ENCODE measurements around the gene PRPF19. TPM values are rescaled to one million over a fixed set of nuclear protein-coding genes. Genes with fewer than 3 reads are reported as not detected.

Gene PRPF19
- total and polyA plus RNA-seq, 10 of the 15 experiments (the other 5 are each of a cell fraction or from before 2014, with no cell fraction given), result 8.7 to 170 (median 61.3) TPM

- DNase-seq (ENCODE audit: low read depth, low spot score) (no peak), FAIRE-seq (no peak), ATAC-seq (no peak)
- no peak overlapping the region for H3K9ac ChIP-seq (ENCODE audit: control insufficient read depth, insufficient read depth, low read length)
- intact Hi-C loops (cut with micrococcal nuclease; ENCODE audit: unreplicated experiment), result no loop called here
- in situ Hi-C loops (cut with MboI), result no loop called here
- BruUV-seq (replicated peaks), result no TSS peak
- SMC1A ChIA-PET (ENCODE audit: uncharacterized antibody, unreplicated experiment), result interaction anchor here (1.0 to 2.3 kb wide), 5 partner anchors 13 to 125 kb away, joined by 3 to 7 read pairs (median 3); no protein-coding TSS in a partner anchor
- H3K27me3 ChIP-seq (replicated peaks in 1 of 2; ENCODE audit: control insufficient read depth in 2 of 2, insufficient read depth in 2 of 2, low read length in 1 of 2), result no peaks in the 10 kb centered on the region
- H3K4me3 ChIP-seq, result no peak overlapping the region
- RAD21 ChIA-PET (ENCODE audit: unreplicated experiment), result interaction anchor here (0.7 to 1.7 kb wide), 4 partner anchors 9 to 162 kb away, joined by 3 to 5 read pairs (median 4); no protein-coding TSS in a partner anchor
- no peaks in the 10 kb centered on the region for H3K9me3 ChIP-seq (replicated peaks; ENCODE audit: control insufficient read depth, insufficient read depth, low read length)
- H3K4me2 ChIP-seq (ENCODE audit: control insufficient read depth, insufficient read depth), result no peak overlapping the region; the same call in 1 of the 2 replicates
- POLR2A ChIA-PET, result interaction anchor here (0.6 to 1.3 kb wide), 3 partner anchors 22 to 220 kb away, joined by 3 to 7 read pairs (median 3); no protein-coding TSS in a partner anchor
- H3K36me3 ChIP-seq (ENCODE audit: control insufficient read depth in 2 of 2, insufficient read depth in 2 of 2, low read length in 1 of 2), result peaks cover 17 to 21% of the 10 kb centered on the region in 2 experiments
- peaks cover 29% of the 10 kb centered on the region for H3K4me1 ChIP-seq (ENCODE audit: control insufficient read depth, insufficient read depth, low read length)
- TF ChIP-seq YBX1 (IDR thresholded peaks at IDR 0.05), result no peak
- TF ChIP-seq SP1 (IDR thresholded peaks at IDR 0.05; ENCODE audit: low read depth, low read length), result no peak
- no peak for TF ChIP-seq WRNIP1 (IDR thresholded peaks at IDR 0.05; ENCODE audit: borderline replicate concordance, low read depth, low read length)
- 79% methylated on average over 1 of the region's 1 CpG for WGBS (ENCODE audit: insufficient coverage, insufficient replicate concordance, low lambda C conversion rate, missing lambda C conversion rate)
- no peak overlapping the region for H3K27ac ChIP-seq (ENCODE audit: control insufficient read depth, insufficient read depth)
- H4K20me1 ChIP-seq (ENCODE audit: control insufficient read depth, insufficient read depth), result no peaks in the 10 kb centered on the region
- H2AFZ ChIP-seq (ENCODE audit: control insufficient read depth, low read depth, low read length), result no peak overlapping the region
- H3K79me2 ChIP-seq (ENCODE audit: control insufficient read depth, insufficient read depth, low read length), result peaks cover 37% of the 10 kb centered on the region
- CTCF ChIA-PET, result interaction anchor here (1.1 to 2.4 kb wide), 5 partner anchors 15 to 88 kb away, joined by 4 to 8 read pairs (median 7); no protein-coding TSS in a partner anchor
Measured at GRCh38 chr11:60919320-60919719, 12.9 kb upstream of the PRPF19 start.

GRCh38 chr11:60918939-60919265, 12.5 kb upstream of the PRPF19 start:
- ChIA-PET CTCF (interaction anchor here (1.1 to 2.4 kb wide), 5 partner anchors 14 to 88 kb away, joined by 4 to 8 read pairs (median 7); no protein-coding TSS in a partner anchor), POLR2A (interaction anchor here (0.6 to 1.3 kb wide), 4 partner anchors 22 to 221 kb away, joined by 3 to 7 read pairs (median 4); no protein-coding TSS in a partner anchor), SMC1A (ENCODE audit: uncharacterized antibody, unreplicated experiment) (interaction anchor here (0.8 to 2.3 kb wide), 6 partner anchors 13 to 154 kb away, joined by 3 to 7 read pairs (median 3); no protein-coding TSS in a partner anchor), RAD21 (ENCODE audit: unreplicated experiment) (interaction anchor here (0.7 to 1.7 kb wide), 5 partner anchors 9 to 162 kb away, joined by 3 to 5 read pairs (median 4); no protein-coding TSS in a partner anchor)
- Histone ChIP-seq H2AFZ (ENCODE audit: control insufficient read depth, low read depth, low read length) (no peak overlapping the region), H3K4me3 (no peak overlapping the region), H3K9me3 (replicated peaks; ENCODE audit: control insufficient read depth, insufficient read depth, low read length) (no peaks in the 10 kb centered on the region), H4K20me1 (ENCODE audit: control insufficient read depth, insufficient read depth) (no peaks in the 10 kb centered on the region), H3K36me3 (ENCODE audit: control insufficient read depth in 2 of 2, insufficient read depth in 2 of 2, low read length in 1 of 2) (peaks cover 17 to 21% of the 10 kb centered on the region in 2 experiments), H3K9ac (ENCODE audit: control insufficient read depth, insufficient read depth, low read length) (no peak overlapping the region), H3K4me1 (ENCODE audit: control insufficient read depth, insufficient read depth, low read length) (peaks cover 26% of the 10 kb centered on the region), H3K4me2 (ENCODE audit: control insufficient read depth, insufficient read depth) (no peak overlapping the region; the same call in 1 of the 2 replicates), H3K79me2 (ENCODE audit: control insufficient read depth, insufficient read depth, low read length) (peaks cover 38% of the 10 kb centered on the region), H3K27me3 (replicated peaks in 1 of 2; ENCODE audit: control insufficient read depth in 2 of 2, insufficient read depth in 2 of 2, low read length in 1 of 2) (no peaks in the 10 kb centered on the region), H3K27ac (ENCODE audit: control insufficient read depth, insufficient read depth) (no peak overlapping the region)
- in situ Hi-C loops (cut with MboI), result no loop called here
- no peak for DNase-seq (ENCODE audit: low read depth, low spot score)
- no peak for FAIRE-seq
- intact Hi-C loops (cut with micrococcal nuclease; ENCODE audit: unreplicated experiment), result no loop called here
- no peak for ATAC-seq
- 45% methylated on average over 2 of the region's 2 CpGs for WGBS (ENCODE audit: insufficient coverage, insufficient replicate concordance, low lambda C conversion rate, missing lambda C conversion rate)
- TF ChIP-seq FOXK2 (IDR thresholded peaks at IDR 0.05) (no peak), NRF1 (conservative IDR thresholded peaks at IDR 0.05; ENCODE audit: low read depth, low read length) (no peak), TCF7 (IDR thresholded peaks at IDR 0.05; ENCODE audit: borderline replicate concordance) (no peak), WRNIP1 (IDR thresholded peaks at IDR 0.05; ENCODE audit: borderline replicate concordance, low read depth, low read length) (no peak), RAD51 (IDR thresholded peaks at IDR 0.05) (no peak), RFX5 (IDR thresholded peaks at IDR 0.05; ENCODE audit: low read depth, low read length) (no peak), HCFC1 (IDR thresholded peaks at IDR 0.05; ENCODE audit: low read length) (no peak)
- BruUV-seq (replicated peaks), result no TSS peak

All from GM12878 (cell line).